Chondrocyte (in vitro differentiated cells): ENCODE results near the gene KIFAP3. TPM values are rescaled to one million over a fixed set of nuclear protein-coding genes. Genes with fewer than 3 reads are reported as not detected.
"Not testable (repeated sequence)": the region's sequence is repeated elsewhere in the genome, so short reads cannot be mapped to it uniquely, and the experiment has no call there.

Experiments
- DNase-seq: peaks from one replicate; pipeline ENCODE4 v3.0.0; 2021; ENCODE audit warnings: mixed read lengths, low spot score
- H3K27ac Mint-ChIP-seq: one replicate; pipeline ENCODE4 v1.8.0; 2021; ENCODE audit warnings: mild to moderate bottlenecking, moderate library complexity, mixed read lengths; ENCODE audit not compliant: unreplicated experiment
- H3K27me3 Mint-ChIP-seq: 2 replicates; pipeline ENCODE4 v1.8.0; 2021; ENCODE audit warnings: low read depth, mixed read lengths
- H3K36me3 Mint-ChIP-seq: 2 replicates; pipeline ENCODE4 v1.8.0; 2021; ENCODE audit warnings: low read depth, mixed read lengths
- H3K4me1 Mint-ChIP-seq: 2 replicates; pipeline ENCODE4 v1.8.0; 2021; ENCODE audit warnings: low read depth, mild to moderate bottlenecking, mixed read lengths
- H3K4me3 Mint-ChIP-seq: one replicate; pipeline ENCODE4 v1.8.0; 2021; ENCODE audit warnings: mild to moderate bottlenecking, moderate library complexity, mixed read lengths; ENCODE audit not compliant: unreplicated experiment
- H3K9me3 Mint-ChIP-seq: 2 replicates; pipeline ENCODE4 v1.8.0; 2021; ENCODE audit warnings: low read depth, mixed read lengths
- total RNA-seq: library from RNA; stranded (reverse); gene quantifications from 3 replicates; pipeline ENCODE4 v1.2.1, GENCODE V29; 2021
- TF ChIP-seq, protein P1 (sequence below): fragments of 200-600 bp; sonication (generic); IDR thresholded peaks from 2 replicates; pipeline ENCODE4 v1.5.0; 2021; ENCODE audit warnings: antibody characterized with exemption, mild to moderate bottlenecking, moderate library complexity

The KIFAP3 gene
- total RNA-seq, 1 donor from 2014 or later, result 25.5 TPM

DNA sequence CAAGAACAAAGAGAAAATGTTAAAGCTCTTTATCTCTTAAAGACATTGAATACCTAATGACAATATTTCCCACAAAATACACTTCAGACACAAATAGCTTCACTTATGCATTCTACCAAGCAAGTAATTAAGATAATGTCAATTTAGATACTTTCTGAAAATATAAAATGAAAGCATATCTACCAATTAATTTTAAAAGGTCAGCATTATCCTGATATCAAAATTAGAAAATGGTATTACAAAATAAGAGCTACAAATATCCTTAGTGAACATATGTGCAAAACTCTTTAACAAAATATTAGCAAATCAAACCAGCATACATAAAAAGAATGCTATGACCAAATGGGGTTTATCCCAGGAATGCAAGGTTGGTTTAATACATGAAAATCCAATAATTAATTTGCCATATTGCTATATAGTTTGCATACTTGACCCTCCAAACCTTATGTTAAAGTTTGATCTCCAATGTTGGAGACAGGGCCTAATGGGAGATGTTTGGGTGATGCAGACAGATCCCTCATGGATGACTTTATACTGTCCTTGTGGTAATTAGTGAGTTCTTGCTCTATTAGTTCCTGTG, 4.2 kb upstream of the KIFAP3 start:
- Mint-ChIP-seq H3K4me3 (no peak overlapping the region), H3K36me3 (no peaks in the 10 kb centered on the region), H3K27me3 (no peaks in the 10 kb centered on the region), H3K9me3 (peaks cover 6% of the 10 kb centered on the region), H3K4me1 (peaks cover 17% of the 10 kb centered on the region), H3K27ac (no peak overlapping the region)
- no peak for DNase-seq
- TF ChIP-seq, protein P1, sequence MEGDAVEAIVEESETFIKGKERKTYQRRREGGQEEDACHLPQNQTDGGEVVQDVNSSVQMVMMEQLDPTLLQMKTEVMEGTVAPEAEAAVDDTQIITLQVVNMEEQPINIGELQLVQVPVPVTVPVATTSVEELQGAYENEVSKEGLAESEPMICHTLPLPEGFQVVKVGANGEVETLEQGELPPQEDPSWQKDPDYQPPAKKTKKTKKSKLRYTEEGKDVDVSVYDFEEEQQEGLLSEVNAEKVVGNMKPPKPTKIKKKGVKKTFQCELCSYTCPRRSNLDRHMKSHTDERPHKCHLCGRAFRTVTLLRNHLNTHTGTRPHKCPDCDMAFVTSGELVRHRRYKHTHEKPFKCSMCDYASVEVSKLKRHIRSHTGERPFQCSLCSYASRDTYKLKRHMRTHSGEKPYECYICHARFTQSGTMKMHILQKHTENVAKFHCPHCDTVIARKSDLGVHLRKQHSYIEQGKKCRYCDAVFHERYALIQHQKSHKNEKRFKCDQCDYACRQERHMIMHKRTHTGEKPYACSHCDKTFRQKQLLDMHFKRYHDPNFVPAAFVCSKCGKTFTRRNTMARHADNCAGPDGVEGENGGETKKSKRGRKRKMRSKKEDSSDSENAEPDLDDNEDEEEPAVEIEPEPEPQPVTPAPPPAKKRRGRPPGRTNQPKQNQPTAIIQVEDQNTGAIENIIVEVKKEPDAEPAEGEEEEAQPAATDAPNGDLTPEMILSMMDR, result no peak

DNA sequence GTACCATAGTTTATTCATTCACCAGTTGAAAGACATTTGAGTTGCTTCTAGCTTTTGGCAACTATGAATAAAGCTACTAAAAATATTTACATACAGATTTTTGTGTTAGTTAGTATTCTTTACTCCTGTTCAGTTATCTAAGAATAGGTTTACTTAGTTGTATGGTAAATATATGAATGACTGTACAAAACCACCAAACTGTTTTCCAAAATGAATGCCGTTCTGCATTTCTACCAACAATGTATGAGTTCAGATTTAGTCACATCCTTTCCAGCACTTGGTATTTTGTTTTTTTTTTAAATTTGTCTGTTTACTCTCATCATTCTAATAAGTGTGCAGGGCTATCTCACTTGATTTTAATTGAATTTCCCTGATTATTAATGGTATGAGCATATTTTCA, 3.4 kb upstream of the KIFAP3 start:
- no peaks in the 10 kb centered on the region for H3K27me3 Mint-ChIP-seq
- H3K27ac Mint-ChIP-seq, result no peak overlapping the region

DNA sequence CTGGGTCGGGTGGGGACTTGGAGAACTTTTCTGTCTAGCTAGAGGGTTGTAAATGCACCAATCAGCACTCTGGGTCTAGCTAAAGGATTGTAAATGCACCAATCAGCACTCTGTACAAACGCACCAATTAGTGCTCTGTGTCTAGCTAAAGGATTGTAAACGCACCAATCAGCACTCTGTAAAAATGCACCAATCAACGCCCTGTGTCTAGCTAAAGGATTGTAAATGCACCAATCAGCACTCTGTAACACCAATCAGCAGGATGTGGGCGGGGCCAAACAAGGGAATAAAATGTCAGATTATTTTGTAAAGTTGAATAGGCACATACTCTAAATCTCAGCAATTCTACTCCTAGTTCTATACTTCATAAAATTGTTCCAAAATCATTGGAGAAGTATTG, 2.5 kb upstream of the KIFAP3 start:
- H3K36me3 Mint-ChIP-seq, H3K27me3 Mint-ChIP-seq, DNase-seq, H3K9me3 Mint-ChIP-seq, H3K4me3 Mint-ChIP-seq, H3K27ac Mint-ChIP-seq: not testable (repeated sequence)
- H3K4me1 Mint-ChIP-seq, result peaks cover 28% of the 10 kb centered on the region

More for the DNA sequence above, 3.4 kb upstream of the KIFAP3 start:
- TF ChIP-seq, protein P1, result no peak
- DNase-seq, result no peak
- H3K9me3 Mint-ChIP-seq, result peaks cover 6% of the 10 kb centered on the region
- no peaks in the 10 kb centered on the region for H3K36me3 Mint-ChIP-seq
- H3K4me1 Mint-ChIP-seq, result peaks cover 22% of the 10 kb centered on the region
- H3K4me3 Mint-ChIP-seq, result no peak overlapping the region

DNA sequence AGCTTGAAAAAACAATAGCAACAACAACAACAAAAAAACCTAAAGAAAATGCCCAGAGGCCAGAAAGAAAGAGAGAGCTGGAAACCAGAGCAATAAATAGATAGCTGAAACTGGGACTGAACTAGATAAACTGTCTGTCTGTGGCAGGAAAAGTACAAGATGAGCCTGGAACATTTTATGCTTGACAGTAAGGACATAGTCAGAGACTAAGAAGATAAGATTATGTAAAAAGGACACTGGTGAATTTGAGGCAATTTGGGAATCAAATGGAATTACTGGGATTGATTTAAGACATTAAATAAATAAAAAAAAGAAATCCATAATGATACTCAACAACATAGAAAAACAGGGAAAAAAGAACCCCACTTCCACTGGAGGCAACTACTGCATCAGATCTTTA, 1.7 kb upstream of the KIFAP3 start:
- Mint-ChIP-seq H3K27me3 (no peaks in the 10 kb centered on the region), H3K9me3 (peaks cover 6% of the 10 kb centered on the region), H3K27ac (no peak overlapping the region), H3K36me3 (no peaks in the 10 kb centered on the region), H3K4me1 (peaks cover 28% of the 10 kb centered on the region), H3K4me3 (no peak overlapping the region)
- no peak for DNase-seq
- TF ChIP-seq, protein P1, result no peak

DNA sequence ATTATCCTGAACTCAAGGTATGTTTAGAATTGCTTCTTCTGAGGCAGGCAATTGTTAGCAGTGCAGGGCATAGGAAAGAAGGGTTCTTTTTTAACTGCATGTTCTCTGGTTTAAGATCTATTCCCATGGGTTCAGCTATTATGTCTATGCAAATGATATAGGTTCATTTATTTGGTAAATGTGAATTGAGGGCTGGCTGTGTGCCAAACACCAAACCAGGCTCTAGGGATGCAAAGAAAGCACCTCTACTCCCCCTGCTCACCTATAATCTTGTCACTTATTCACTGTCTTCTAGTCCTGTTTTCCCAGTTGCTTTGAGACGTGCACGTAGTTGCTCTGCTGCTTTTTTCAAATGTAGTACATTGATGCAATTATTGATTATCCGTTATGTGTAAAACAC, 691 bp upstream of the KIFAP3 start:
- Mint-ChIP-seq H3K4me1 (peaks cover 31% of the 10 kb centered on the region), H3K27ac (peak overlapping the region; percentile 97), H3K9me3 (peaks cover 7% of the 10 kb centered on the region), H3K27me3 (no peaks in the 10 kb centered on the region), H3K4me3 (peak overlapping the region; percentile 93), H3K36me3 (no peaks in the 10 kb centered on the region)
- no peak for DNase-seq
- TF ChIP-seq, protein P1, result no peak

DNA sequence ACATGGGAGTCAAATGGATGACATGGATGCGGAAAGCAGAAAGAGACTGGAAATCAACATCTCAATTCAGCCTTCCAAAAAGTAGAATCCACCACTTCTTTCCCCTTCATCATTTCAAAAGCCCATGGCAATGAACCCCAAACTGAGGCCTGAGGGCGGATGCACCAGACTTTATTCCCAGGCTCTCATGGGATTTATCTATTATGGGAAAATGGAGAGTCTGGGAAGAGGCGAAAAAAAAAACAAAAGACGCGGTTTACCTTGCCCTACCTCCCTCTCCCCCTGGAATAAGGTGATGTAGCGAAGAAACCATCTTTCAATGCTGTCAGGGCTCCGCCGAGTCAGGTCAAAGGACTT, 624 bp downstream of the KIFAP3 start:
- H3K9me3 Mint-ChIP-seq, result peaks cover 6% of the 10 kb centered on the region
- H3K27ac Mint-ChIP-seq, result peak overlapping the region; percentile 97
- peak overlapping the region; percentile 93 for H3K4me3 Mint-ChIP-seq
- no peak for DNase-seq
- peaks cover 44% of the 10 kb centered on the region for H3K4me1 Mint-ChIP-seq
- no peaks in the 10 kb centered on the region for H3K27me3 Mint-ChIP-seq
- no peaks in the 10 kb centered on the region for H3K36me3 Mint-ChIP-seq
- TF ChIP-seq, protein P1, result no peak
